Measurements from ENCODE around the gene GCC2.

DNA sequence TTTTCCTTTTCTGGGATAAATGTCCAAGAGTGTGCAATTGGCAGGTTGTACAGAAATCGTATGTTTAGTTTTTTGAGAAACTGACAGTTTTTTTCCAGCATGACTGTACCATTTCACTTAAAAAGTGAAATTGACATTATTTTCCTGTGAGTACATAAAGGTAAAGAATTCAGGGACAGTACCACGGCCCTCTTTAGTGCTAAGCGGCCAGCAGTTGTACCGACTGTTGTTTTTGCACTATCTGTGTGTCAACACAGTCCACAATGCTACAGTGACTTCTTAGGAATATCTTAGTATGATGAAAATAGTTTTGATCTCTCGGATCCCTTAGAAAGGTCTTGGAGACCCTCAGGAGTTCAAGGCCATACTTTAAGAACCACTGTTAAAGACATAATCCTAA lies 87.9 kb downstream of the GCC2 start:
- TF ChIP-seq GATA2 (IDR thresholded peaks at IDR 0.05; ENCODE audit: low read depth, low read length) (no peak), GATA3 (IDR thresholded peaks at IDR 0.05; ENCODE audit: low read depth, low read length) (no peak)

Data from SH-SY5Y (cell line).